ENCODE measurements around the gene PARG.

- peak; percentile 14 to 45 (median 31) for TF ChIP-seq CTCF (IDR thresholded peaks at IDR 0.05)
- no peak for TF ChIP-seq POLR2A (IDR thresholded peaks at IDR 0.05)
These were observed 158.2 kb downstream of the PARG start for GRCh38 chr10:49783645-49784044.
